BLaER1 treated with 17β-estradiol and CSF1 and Interleukin-3, amounts not matched to agents 10 nM and 100 nM (cell line): ENCODE measurements around the gene PTGER3.

Experiments
- H3K27ac ChIP-seq, 11 experiments: shearing (Covaris generic); formaldehyde crosslinking; 2 replicates each; pipeline ENCODE4 v1.8.1; 2022
- H3K27me3 ChIP-seq, 11 experiments: shearing (Covaris generic); formaldehyde crosslinking; 2 replicates each; pipeline ENCODE4 v1.8.1; 2022
- H3K36me3 ChIP-seq, 11 experiments: shearing (Covaris generic); formaldehyde crosslinking; 2 replicates each; pipeline ENCODE4 v1.8.1; 2022
- H3K4me1 ChIP-seq, 10 experiments: shearing (Covaris generic); formaldehyde crosslinking; 2 replicates each; pipeline ENCODE4 v1.8.1; 2022
- H3K4me2 ChIP-seq, 11 experiments: shearing (Covaris generic); formaldehyde crosslinking; 2 replicates each; pipeline ENCODE4 v1.8.1; 2022
- H3K4me3 ChIP-seq, 10 experiments: shearing (Covaris generic); formaldehyde crosslinking; 2 replicates each; pipeline ENCODE4 v1.8.1; 2022
- H3K9ac ChIP-seq, 11 experiments: shearing (Covaris generic); formaldehyde crosslinking; 2 replicates each; pipeline ENCODE4 v1.8.1; 2022
- H3K9me3 ChIP-seq, 11 experiments: shearing (Covaris generic); formaldehyde crosslinking; replicated peaks in 1 of 11; 2 replicates each; pipeline ENCODE4 v1.8.1; 2022
- H4K20me1 ChIP-seq, 11 experiments: shearing (Covaris generic); formaldehyde crosslinking; 2 replicates each; pipeline ENCODE4 v1.8.1; 2022
- Cebpa-rat ChIP-seq, 11 experiments: shearing (Covaris generic); IDR thresholded peaks; 2 replicates each; pipeline ENCODE4 v1.8.1; 2022

PTGER3 gene

DNA sequence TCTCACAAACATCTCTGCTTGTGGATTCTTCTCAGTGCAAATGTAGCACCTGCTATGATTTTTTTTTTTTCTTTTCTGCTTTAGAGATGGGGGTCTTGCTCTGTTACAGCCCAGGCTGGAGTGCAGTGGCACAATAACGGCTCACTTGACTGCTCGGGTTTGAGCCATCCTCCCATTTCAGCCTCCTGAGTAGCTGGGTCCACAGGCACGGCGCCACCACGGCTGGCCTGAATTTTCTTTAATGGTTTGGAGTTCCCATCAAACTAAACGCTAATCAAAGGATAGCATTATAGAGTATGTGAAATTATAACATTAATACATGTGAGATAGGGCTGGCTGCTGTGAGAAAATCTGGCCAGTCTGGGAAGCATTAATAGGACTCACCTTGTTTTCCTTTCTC lies 7.2 kb upstream of the PTGER3 start:
- Histone ChIP-seq H3K4me1 (peaks cover 0 to 9% (median 0%) of the 10 kb centered on the region in 10 experiments; a peak in 5 of 20 replicates), H3K36me3 (peaks cover 32 to 57% (median 41%) of the 10 kb centered on the region in 11 experiments), H3K4me2 (no peak overlapping the region), H3K27ac (no peak overlapping the region), H3K27me3 (no peaks in the 10 kb centered on the region), H3K9ac (no peak overlapping the region), H4K20me1 (peaks cover 0 to 36% (median 10%) of the 10 kb centered on the region in 11 experiments; a peak in 13 of 22 replicates), H3K9me3 (no peaks in the 10 kb centered on the region), H3K4me3 (no peak overlapping the region)
- TF ChIP-seq Cebpa-rat (IDR thresholded peaks at IDR 0.05) = no peak

DNA sequence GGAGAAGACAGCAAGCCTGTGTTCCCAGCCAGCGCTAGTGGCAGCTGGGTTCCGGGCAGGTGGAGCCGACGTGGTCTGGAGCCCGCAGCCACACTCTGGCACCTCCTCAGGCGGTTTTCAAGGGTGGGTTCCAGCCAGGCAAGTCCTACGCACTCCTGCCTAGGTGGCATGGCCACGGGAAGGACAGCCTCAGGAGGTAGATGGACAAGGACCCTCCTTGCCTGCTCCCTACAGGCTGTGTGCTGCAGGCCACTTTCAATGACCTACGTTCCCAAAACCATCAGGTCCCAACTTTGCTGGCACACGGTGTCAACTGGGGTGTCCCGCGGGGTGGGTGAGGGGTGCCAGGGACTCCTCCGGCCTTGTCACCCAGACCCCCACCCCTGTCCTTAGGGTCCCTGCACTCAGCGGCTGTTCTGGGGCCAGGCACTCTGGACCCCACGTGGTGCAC lies 6.7 kb upstream of the PTGER3 start:
- H3K36me3 ChIP-seq = peaks cover 29 to 52% (median 38%) of the 10 kb centered on the region in 11 experiments
- peaks cover 0 to 31% (median 10%) of the 10 kb centered on the region in 11 experiments; a peak in 12 of 22 replicates for H4K20me1 ChIP-seq
- H3K9ac ChIP-seq = no peak overlapping the region
- peaks cover 0 to 9% (median 0%) of the 10 kb centered on the region in 10 experiments; a peak in 5 of 20 replicates for H3K4me1 ChIP-seq
- no peak for TF ChIP-seq Cebpa-rat (IDR thresholded peaks at IDR 0.05)
- H3K27me3 ChIP-seq = no peaks in the 10 kb centered on the region
- H3K9me3 ChIP-seq = no peaks in the 10 kb centered on the region
- peak overlapping the region in 1 of 11 experiments; percentile 18; a peak in 1 of 22 replicates for H3K4me2 ChIP-seq
- H3K27ac ChIP-seq = no peak overlapping the region
- H3K4me3 ChIP-seq = no peak overlapping the region

- TF ChIP-seq Cebpa-rat (IDR thresholded peaks at IDR 0.05) = no peak
Measured at GRCh38 chr1:71053758-71054157, 6.1 kb upstream of the PTGER3 start.

DNA sequence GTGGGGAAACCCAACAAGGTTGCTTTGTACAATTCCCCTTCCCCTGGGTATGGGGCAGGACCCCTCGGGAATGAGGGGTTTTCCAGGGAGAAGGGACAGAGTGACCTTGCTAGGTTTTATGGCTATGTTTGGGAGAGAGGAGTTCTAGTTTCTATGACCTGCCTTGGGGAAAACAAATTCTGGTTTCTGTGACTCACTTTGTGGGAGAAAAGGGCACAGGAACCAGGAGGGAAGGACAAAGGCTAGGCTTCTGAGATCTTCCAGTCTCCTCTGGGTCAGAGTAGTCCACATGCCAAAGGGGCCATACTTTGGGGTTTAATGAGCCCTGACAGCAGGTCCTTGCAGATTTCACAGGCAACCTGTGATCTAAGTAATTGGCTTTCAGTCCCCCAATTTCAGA lies 5.5 kb upstream of the PTGER3 start:
- H3K9me3 ChIP-seq = no peaks in the 10 kb centered on the region
- peaks cover 0 to 9% (median 0%) of the 10 kb centered on the region in 10 experiments; a peak in 5 of 20 replicates for H3K4me1 ChIP-seq
- H3K36me3 ChIP-seq = peaks cover 18 to 41% (median 27%) of the 10 kb centered on the region in 11 experiments
- H3K4me3 ChIP-seq = no peak overlapping the region
- no peak overlapping the region for H3K27ac ChIP-seq
- H3K27me3 ChIP-seq = peaks cover 0 to 4% (median under 1%) of the 10 kb centered on the region in 11 experiments; a peak in 6 of 22 replicates
- no peak overlapping the region; a peak in 2 of 22 replicates for H3K4me2 ChIP-seq
- H3K9ac ChIP-seq = no peak overlapping the region
- TF ChIP-seq Cebpa-rat (IDR thresholded peaks at IDR 0.05) = no peak
- H4K20me1 ChIP-seq = peaks cover 0 to 30% (median 10%) of the 10 kb centered on the region in 11 experiments; a peak in 12 of 22 replicates

More at GRCh38 chr1:71053758-71054157, 6.1 kb upstream of the PTGER3 start:
- no peak overlapping the region for H3K27ac ChIP-seq
- H4K20me1 ChIP-seq = peaks cover 0 to 30% (median 10%) of the 10 kb centered on the region in 11 experiments; a peak in 12 of 22 replicates
- no peaks in the 10 kb centered on the region for H3K9me3 ChIP-seq
- peaks cover 24 to 47% (median 33%) of the 10 kb centered on the region in 11 experiments for H3K36me3 ChIP-seq
- no peak overlapping the region for H3K9ac ChIP-seq
- H3K4me3 ChIP-seq = no peak overlapping the region
- no peaks in the 10 kb centered on the region for H3K27me3 ChIP-seq
- peaks cover 0 to 9% (median 0%) of the 10 kb centered on the region in 10 experiments; a peak in 5 of 20 replicates for H3K4me1 ChIP-seq
- H3K4me2 ChIP-seq = peak overlapping the region in 3 of 11 experiments; percentile 5 to 22 (median 18); a peak in 3 of 22 replicates

DNA sequence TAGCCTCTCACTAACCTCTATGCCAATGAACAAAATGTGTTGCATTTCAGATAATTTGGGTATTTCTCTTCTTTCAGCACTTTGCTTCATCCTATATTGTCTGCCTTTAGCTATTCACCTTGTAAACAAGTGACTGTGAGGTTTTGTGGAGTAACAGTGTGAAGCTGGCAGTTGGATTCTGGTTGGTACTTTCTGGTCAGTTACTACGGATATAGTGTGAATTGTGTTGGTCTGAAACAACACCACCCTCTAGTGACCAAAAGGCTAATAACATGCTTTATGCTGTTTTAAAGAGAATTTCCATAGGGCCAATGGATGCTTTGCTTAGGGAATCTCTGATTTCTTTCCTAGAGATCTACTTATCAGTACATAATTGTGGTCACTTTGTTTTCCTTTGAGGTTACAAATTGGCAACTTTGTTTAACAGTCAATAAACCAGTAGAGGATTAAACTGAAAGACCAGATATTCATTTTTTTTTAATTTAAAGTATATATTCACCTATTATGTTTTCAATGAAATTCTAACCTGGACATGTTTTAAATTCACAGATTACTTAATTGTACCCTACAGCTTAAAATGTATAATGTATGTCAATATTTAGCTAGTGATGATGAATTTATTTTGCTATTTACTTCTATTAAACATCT lies 2.5 kb upstream of the PTGER3 start:
- no peak overlapping the region for H3K4me3 ChIP-seq
- peaks cover 15 to 19% (median 16%) of the 10 kb centered on the region in 11 experiments for H3K9me3 ChIP-seq
- H3K27me3 ChIP-seq = peaks cover 6 to 18% (median 13%) of the 10 kb centered on the region in 11 experiments; a peak in 17 of 22 replicates
- peaks cover 0 to 10% (median 6%) of the 10 kb centered on the region in 11 experiments; a peak in 12 of 22 replicates for H3K36me3 ChIP-seq
- H3K9ac ChIP-seq = no peak overlapping the region
- no peak overlapping the region for H3K4me2 ChIP-seq
- no peak for TF ChIP-seq Cebpa-rat (IDR thresholded peaks at IDR 0.05)
- no peak overlapping the region for H3K27ac ChIP-seq
- H3K4me1 ChIP-seq = peaks cover 0 to 9% (median 0%) of the 10 kb centered on the region in 10 experiments; a peak in 5 of 20 replicates
- peaks cover 0 to 20% (median 7%) of the 10 kb centered on the region in 11 experiments; a peak in 11 of 22 replicates for H4K20me1 ChIP-seq

- H3K27ac ChIP-seq = no peak overlapping the region
- no peak overlapping the region for H3K4me2 ChIP-seq
- H3K9ac ChIP-seq = no peak overlapping the region
- H3K36me3 ChIP-seq = no peaks in the 10 kb centered on the region
- no peaks in the 10 kb centered on the region for H3K4me1 ChIP-seq
- peaks cover 6 to 18% (median 13%) of the 10 kb centered on the region in 11 experiments; a peak in 17 of 22 replicates for H3K27me3 ChIP-seq
- H4K20me1 ChIP-seq = no peaks in the 10 kb centered on the region
- no peak overlapping the region for H3K4me3 ChIP-seq
- TF ChIP-seq Cebpa-rat (IDR thresholded peaks at IDR 0.05) = no peak
- H3K9me3 ChIP-seq = peaks cover 15 to 19% (median 16%) of the 10 kb centered on the region in 11 experiments
Measured at GRCh38 chr1:71046891-71047634, 553 bp downstream of the PTGER3 start.

- no peak overlapping the region for H3K9ac ChIP-seq
- H3K4me1 ChIP-seq = no peaks in the 10 kb centered on the region
- H3K9me3 ChIP-seq = peaks cover 15 to 19% (median 16%) of the 10 kb centered on the region in 11 experiments
- TF ChIP-seq Cebpa-rat (IDR thresholded peaks at IDR 0.05) = no peak
- H4K20me1 ChIP-seq = no peaks in the 10 kb centered on the region
- H3K27ac ChIP-seq = no peak overlapping the region
- H3K4me2 ChIP-seq = no peak overlapping the region
- H3K36me3 ChIP-seq = no peaks in the 10 kb centered on the region
- no peak overlapping the region for H3K4me3 ChIP-seq
- H3K27me3 ChIP-seq = peaks cover 6 to 18% (median 13%) of the 10 kb centered on the region in 11 experiments; a peak in 17 of 22 replicates
Measured at GRCh38 chr1:71045463-71046028, 2.1 kb downstream of the PTGER3 start.

DNA sequence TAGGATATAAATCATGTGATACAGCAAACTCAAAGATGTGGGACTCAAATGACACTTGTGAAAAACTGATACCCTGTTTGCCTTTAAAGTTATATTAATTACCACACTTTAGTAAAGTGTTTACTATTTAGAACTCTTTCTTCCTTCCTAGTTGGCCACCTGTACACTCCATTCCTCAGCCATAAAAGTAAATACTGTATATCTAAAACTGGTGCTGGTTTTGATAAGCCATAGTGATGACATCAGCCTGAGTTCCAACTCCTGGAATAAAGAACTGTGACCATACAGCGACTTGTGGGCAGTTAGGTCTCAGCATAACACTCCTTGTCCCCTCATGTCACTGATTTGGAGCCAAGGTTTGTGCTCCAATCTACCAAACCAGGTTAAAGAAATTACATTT lies 2.8 kb downstream of the PTGER3 start:
- Histone ChIP-seq H3K4me1 (no peaks in the 10 kb centered on the region), H3K27ac (no peak overlapping the region), H3K9me3 (peaks cover 15 to 19% (median 16%) of the 10 kb centered on the region in 11 experiments), H3K4me3 (no peak overlapping the region), H3K36me3 (no peaks in the 10 kb centered on the region), H4K20me1 (no peaks in the 10 kb centered on the region), H3K27me3 (peaks cover 6 to 18% (median 13%) of the 10 kb centered on the region in 11 experiments; a peak in 17 of 22 replicates), H3K4me2 (no peak overlapping the region), H3K9ac (no peak overlapping the region)
- TF ChIP-seq Cebpa-rat (IDR thresholded peaks at IDR 0.05) = no peak
